ENCODE results near the gene PARD6B.
"Not testable (repeated sequence)": the region's sequence is repeated elsewhere in the genome, so short reads cannot be mapped to it uniquely, and the experiment has no call there.

PARD6B gene

DNA sequence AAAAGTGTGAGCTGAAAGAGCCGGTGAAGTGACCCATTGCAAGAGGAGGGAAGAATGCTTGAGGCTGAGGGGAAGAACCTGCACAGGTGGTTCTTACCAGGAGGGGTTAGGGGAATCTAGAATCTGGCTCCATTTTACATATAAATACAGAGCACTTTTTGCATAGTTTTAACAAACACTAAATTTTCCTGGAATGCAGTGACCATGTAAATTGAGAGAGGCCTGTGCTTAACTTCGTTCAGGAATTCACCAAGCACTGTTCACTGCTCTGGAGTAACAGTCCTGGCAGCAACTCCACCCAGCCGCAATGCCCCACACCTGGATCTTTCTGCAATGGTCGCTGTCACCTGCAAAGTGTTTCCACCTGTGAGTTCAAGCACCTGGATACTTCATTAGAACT lies 26.9 kb upstream of the PARD6B start:
- no peak for DNase-seq

DNA sequence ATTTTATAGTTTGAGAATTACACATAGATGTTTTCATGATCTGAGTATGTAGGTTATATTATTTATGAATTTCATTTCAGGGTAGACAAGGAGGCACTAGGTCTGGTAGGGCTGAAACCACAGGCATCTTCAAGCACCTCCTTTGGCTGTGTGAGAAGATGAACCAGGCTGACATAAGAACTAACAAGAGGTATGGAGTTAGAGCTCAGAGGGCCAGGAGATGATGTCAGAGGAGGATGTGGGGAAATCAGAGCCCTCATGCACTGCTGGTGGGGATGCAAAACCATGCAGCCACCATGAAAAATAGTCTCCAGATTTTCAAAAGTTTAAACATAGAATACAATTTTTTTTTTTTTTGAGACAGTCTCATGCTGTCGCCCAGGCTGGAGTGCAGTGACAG lies 26.4 kb upstream of the PARD6B start:
- no peak for DNase-seq

- DNase-seq: no peak
These were observed 22.3 kb upstream of the PARD6B start for GRCh38 chr20:50708845-50709635.

GRCh38 chr20:50709636-50709973 lies 21.8 kb upstream of the PARD6B start:
- no peak for DNase-seq

DNA sequence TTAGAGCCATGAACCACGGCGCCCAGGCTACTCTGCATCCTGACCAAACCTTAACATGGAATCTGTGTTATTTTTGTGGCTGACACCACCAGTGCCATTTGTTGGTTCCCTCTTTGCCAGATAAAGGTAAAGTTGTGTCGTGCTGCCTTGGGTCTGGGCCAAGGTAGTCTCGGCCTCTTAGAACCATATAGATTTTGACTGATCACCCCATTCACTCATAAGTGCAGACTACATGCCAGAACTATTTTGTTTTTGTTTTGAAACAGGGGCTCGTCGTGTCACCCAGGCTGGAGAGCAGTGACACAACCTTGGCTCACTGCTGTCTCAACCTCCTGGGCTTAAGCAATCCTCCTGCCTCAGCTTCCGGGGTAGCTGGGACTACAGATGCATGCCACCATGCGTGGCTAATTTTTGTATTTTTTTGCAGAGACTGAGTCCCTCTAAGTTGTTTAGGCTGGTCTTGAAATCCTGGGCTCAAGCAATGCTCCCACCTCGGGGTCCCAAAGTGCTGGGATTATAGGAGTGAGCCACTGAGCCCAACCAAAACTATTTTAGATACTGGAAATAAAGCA lies 20.8 kb upstream of the PARD6B start:
- no peak for DNase-seq

GRCh38 chr20:50711113-50711825 lies 20.1 kb upstream of the PARD6B start:
- no peak for DNase-seq

DNA sequence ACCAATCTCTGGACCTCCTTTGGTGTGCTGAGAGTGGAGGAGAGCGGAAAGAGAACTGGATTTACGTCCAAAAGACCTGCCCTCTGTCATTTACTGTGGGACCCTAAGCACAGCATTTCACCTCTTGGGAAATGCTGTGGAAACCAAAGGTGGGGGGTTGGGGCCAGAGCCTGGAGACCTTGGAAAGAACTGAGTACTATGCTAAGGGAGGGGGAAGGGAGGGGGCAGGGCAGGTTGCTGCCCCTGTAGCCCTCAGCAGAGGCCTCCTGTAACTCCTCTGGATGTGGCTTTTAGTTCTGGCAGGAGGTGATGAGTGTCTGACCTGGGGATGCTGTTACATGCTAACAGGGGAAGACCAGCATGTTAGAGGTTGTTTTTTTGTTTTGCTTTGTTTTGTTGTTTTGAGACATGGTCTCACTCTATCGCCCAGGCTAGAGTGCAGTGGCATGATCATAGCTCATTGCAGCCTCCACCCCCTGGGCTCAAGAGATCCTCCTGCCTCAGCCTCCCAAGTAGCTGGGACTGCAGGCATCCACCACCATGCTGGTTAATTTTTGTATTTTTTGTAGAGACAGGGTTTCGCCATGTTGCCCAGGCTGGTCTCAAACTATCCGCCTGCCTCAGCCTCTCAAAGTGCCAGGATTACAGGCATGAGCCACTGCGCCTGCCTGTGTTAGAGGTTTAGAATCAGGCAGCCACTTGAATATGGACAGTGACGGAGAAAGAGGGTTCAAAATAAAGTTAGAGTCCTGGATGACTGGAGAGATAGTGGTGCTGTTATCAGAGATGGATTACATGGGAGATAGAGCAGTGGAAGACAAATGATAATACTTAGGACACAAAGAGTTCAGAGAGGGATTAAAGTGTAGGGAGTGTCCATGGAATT lies 18.4 kb upstream of the PARD6B start:
- DNase-seq: no peak

DNA sequence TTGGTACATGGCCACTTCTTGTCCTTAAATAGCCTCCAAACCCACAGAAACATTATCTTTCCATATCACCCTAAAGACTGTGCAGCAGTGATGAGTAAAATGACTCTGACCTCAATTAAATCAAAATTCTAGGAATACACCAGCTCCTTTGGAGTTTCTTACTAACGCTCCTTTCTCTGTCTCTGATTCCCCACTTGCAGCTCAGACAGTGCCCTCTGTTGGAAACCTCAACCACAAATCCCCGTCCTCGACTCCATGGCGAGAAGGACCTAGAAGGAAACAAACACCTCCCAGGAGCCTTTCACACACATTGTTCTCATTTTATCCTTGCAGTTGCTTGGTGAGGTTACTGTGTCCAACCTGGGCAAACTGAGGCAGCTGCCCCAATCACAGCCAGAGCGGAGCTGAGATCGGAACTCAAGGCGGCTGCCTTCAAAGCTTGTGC lies 17.7 kb upstream of the PARD6B start:
- DNase-seq: no peak

DNA sequence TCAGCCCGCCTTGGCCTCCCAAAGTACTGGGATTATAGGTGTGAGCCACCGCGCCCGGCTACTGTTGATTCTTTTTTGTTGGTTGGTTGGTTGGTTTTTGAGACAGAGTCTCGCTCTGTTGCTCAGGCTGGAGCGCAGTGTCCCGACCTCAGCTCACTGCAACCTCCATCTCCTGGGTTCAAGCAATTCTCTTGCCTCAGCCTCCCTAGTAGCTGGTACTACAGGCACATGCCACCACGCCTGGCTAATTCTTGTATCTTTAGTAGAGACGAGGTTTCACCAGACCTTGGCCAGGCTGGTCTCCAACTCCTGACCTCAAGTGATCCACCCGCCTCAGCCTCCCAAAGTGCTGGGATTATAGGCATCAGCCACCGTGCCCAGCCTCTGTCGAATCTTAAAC lies 17.0 kb upstream of the PARD6B start:
- not testable (repeated sequence) for DNase-seq

- no peak for DNase-seq
These were observed 15.7 kb upstream of the PARD6B start for GRCh38 chr20:50715694-50716093.

DNA sequence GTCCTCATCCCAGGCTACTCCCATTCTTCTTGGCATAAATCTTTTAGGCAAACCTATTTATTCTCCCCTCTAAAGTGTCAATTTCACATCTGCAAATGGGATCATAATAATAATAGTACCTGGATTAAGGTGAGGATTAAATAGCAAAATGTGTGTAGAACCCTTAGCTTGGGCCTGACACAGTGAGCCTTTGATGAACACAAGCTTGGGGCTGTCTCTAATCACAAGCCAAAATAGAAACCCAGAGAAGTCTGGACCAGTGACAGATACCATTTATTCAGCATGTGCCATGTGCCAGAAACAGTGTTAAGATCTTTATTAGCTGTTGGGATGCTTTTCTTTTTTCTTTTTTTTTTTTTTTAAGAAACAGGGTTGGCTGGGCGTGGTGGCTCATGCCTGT lies 14.9 kb upstream of the PARD6B start:
- DNase-seq: no peak

DNA sequence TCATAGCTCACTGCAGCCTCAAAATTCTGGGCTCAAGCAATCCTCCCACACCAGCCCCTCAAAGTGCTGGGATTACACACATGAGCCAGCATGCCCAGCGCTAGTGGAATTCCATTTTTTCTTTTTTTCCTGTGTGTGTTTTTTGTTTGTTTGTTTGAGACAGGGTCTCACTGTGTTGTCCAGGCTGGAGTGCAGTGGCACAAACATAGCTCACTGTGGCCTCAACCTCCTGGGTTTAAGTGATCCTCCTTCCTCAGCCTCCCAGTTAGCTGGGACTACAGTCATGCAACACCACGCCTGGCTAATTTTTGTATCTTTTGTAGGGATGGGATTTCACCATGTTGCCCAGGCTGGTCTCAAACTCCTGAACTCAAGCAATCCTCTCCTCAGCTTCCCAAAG lies 14.1 kb upstream of the PARD6B start:
- DNase-seq: no peak

- DNase-seq: no peak
These were observed 13.2 kb upstream of the PARD6B start for GRCh38 chr20:50717974-50718761.

GRCh38 chr20:50719328-50719727 lies 12.1 kb upstream of the PARD6B start:
- no peak for DNase-seq

DNA sequence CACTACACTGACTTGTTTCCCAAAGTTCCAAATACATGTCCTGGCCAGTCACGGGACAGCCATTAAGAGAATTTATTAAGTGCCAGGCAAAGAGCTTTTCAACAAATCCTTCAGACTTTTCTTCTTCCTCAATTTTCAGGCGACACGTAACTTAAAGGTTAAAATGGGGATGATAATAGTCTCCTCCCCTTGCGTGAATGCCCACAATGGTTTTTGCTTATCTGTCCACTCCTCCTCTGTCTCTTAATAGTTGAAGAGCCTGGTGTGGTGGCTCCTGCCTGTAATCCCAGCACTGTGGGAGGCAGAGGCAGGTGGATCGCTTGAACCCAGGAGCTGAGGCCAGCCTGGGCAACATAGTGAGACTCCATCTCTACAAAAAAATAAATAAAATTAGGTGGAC lies 11.4 kb upstream of the PARD6B start:
- no peak for DNase-seq

GRCh38 chr20:50720582-50720981 lies 10.8 kb upstream of the PARD6B start:
- no peak for DNase-seq

- no peak for DNase-seq
These were observed 9.5 kb upstream of the PARD6B start for GRCh38 chr20:50721881-50722281.

DNA sequence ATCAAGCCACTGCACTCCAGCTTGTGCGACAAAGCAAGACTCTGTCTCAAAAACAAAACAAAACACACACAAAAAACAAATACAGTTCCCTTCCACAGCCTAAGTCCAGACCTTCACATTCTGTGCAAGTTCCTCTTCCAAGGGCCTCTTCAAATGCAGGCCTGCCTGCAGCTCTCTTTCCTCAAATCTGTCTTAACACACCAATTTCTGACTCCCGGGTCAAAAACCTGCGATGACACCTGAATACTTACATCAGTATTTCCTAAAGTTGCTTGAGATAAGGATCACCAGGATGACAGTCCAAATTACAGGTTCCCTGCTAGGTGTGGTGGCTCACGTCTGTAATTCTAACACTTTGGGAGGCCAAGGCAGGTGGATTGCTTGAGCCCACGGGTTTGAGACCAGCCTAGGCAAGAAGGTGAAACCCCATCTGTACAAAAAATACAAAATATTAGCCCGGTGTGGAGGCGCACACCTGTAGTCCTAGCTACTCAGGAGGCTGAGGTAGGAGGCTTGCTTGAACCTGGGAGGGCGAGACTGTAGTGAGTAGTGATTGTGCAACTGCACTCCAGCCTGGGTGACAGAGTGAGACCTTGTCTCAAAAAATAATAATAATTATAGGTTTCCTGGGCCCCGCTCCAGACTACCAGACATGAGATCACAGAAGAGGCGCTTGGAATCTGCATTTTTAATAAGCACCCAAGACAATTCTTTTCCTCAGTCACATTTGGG lies 8.8 kb upstream of the PARD6B start:
- DNase-seq: no peak

DNA sequence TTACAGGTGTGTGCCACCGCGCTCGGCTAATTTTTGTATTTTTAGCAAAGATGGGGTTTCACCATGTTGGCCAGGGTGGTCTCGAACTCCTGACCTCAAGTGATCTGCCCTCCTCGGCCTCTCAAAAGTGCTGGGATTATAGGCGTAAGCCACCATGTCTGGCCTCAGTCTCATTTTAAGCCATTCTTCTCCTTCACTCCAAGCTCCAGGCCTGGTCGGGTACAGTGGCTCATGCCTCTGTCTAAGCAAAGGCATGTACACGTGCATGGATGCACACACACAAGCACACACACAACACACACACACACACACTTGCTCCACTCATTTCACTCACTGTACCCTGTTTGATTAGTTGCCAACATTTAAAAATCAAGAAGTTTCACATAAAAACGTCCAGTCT lies 7.7 kb upstream of the PARD6B start:
- DNase-seq: no peak

DNA sequence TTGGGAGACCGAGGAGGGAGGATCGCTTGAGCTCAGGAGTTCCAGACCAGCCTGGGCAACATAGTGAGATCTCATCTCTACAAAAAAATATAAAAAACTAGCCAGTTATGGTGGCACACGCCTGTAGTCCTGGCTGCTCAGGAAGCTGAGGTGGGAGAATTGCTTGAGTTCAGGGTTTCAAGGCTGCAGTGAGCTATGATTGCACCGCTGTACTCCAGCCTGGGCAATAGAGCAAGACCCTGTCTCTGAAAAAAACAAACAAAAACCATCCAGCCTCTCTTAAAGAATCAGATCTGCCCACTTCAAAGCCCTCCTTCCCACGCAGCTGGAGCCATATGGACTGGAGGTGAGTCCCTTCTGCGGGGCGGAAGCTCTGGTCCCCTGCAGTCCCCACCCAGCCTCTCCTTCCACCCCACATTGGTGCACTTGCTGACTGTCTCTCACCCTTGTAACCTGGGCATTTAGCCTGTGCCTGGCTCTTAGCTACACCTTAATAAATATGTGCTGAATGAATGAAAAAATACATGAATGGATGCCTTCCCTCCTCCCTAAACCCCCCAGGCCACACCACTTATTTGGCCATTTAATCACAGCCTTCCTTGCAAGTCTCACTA lies 7.2 kb upstream of the PARD6B start:
- DNase-seq: no peak
